Forelimb muscle (tissue), 1 donor: ENCODE measurements around the gene CDK4. TPM values are rescaled to one million over a fixed set of nuclear protein-coding genes. Genes with fewer than 3 reads are reported as not detected.

ENCODE experiments used
- DNase-seq: peaks from one replicate; pipeline ENCODE4 v3.0.0-alpha.2; 2013; ENCODE audit warnings: low read depth
- polyA plus RNA-seq: library from polyadenylated mRNA; unstranded; fragments of 120-200 nt; gene quantifications from one replicate; pipeline ENCODE4 v1.2.1, GENCODE V29; 2013; ENCODE audit not compliant: insufficient read length

CDK4 gene
- polyA plus RNA-seq, 1 donor, result 134 TPM

DNA sequence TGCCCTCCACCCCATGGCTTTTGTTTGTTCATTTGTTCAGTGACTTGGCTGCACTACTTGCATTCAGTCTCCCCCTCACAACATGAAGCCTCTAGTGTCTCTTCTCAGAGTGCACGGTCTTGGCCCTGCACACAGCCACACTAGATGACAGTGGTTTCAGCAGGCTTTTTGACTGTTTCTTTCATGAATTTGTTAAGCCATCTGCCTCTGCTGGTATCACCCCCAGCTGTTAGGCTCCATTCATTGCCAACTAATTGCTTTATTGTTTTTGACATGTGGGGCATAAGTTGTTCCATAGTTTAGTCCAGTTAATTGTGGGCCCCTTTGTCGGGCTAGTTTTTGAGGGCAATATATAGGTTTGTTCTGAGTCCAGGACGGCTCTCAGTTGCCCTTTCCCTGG is 39.4 kb downstream of the CDK4 start:
- DNase-seq, result no peak

GRCh38 chr12:57708296-57708695 is 43.8 kb downstream of the CDK4 start:
- DNase-seq, result no peak

- no peak for DNase-seq
Measured at GRCh38 chr12:57707250-57707649, 44.9 kb downstream of the CDK4 start.

- DNase-seq, result no peak
Measured at GRCh38 chr12:57700317-57700716, 51.8 kb downstream of the CDK4 start.

DNA sequence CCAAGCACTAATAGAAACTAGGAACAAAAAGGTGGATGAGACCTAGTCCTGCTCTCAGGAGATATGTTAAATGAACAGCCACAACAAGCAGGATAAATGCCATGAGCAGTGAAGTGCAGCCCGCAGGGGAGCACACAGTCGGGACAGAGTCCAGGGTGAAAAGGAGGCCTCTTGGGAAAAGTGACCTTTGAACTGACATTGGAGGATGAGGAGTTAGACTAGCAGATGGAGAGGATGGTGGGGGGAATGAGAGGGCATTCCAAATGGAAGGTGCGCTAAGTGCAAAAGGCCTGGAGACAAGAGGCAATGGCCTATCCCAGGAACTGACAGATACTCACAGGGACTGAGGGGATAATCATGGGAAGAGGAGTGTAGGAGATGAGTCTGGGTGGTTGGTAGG is 53.7 kb downstream of the CDK4 start:
- no peak for DNase-seq

Other genes with a start within 250 kb of the CDK4 start
- 12.6 TPM for gene DDIT3, start 231.8 kb downstream of the CDK4 start, polyA plus RNA-seq
- 43.1 TPM for gene MBD6, start 229.5 kb downstream of the CDK4 start, polyA plus RNA-seq
- 148 TPM for gene DCTN2, start 205.1 kb downstream of the CDK4 start, polyA plus RNA-seq
- 0.03 TPM for gene KIF5A, start 202.3 kb downstream of the CDK4 start, polyA plus RNA-seq
- 10.6 TPM for gene PIP4K2C, start 161.1 kb downstream of the CDK4 start, polyA plus RNA-seq
- gene DTX3, start 147.5 kb downstream of the CDK4 start, polyA plus RNA-seq, result 22.4 TPM
- gene ARHGEF25, start 140.9 kb downstream of the CDK4 start, polyA plus RNA-seq, result 25.4 TPM
- 2.1 TPM for gene B4GALNT1, start 119.1 kb downstream of the CDK4 start, polyA plus RNA-seq
- gene OS9, start 58.2 kb downstream of the CDK4 start, polyA plus RNA-seq, result 107 TPM
- 8.2 TPM for gene AGAP2, start 13.6 kb downstream of the CDK4 start, polyA plus RNA-seq
- gene TSPAN31, start 7.3 kb downstream of the CDK4 start, polyA plus RNA-seq, result 40.9 TPM
- gene MARCHF9, start 2.8 kb upstream of the CDK4 start, polyA plus RNA-seq, result 8.3 TPM
- gene CYP27B1, start 14.8 kb upstream of the CDK4 start, polyA plus RNA-seq, result 0.86 TPM
- gene METTL1, start 19.8 kb upstream of the CDK4 start, polyA plus RNA-seq, result 24.4 TPM
- 6.9 TPM for gene EEF1AKMT3, start 20.3 kb upstream of the CDK4 start, polyA plus RNA-seq
- gene TSFM, start 30.5 kb upstream of the CDK4 start, polyA plus RNA-seq, result 30.0 TPM
- 24.6 TPM for gene AVIL, start 66.4 kb upstream of the CDK4 start, polyA plus RNA-seq
- 195 TPM for gene CTDSP2, start 94.4 kb upstream of the CDK4 start, polyA plus RNA-seq
- gene ATP23, start 189.3 kb upstream of the CDK4 start, polyA plus RNA-seq, result 5.3 TPM